Measurements from ENCODE around the gene BAG2.

The BAG2 gene

GRCh38 chr6:57174511-57174907, 2.4 kb downstream of the BAG2 start:
- no peak for DNase-seq

- no peak for DNase-seq
These were observed 5.6 kb downstream of the BAG2 start for GRCh38 chr6:57177545-57178265.

GRCh38 chr6:57180596-57180995, 8.5 kb downstream of the BAG2 start:
- no peak for DNase-seq

GRCh38 chr6:57182017-57182432, 9.9 kb downstream of the BAG2 start:
- DNase-seq: no peak

- no peak for DNase-seq
These were observed 11.2 kb downstream of the BAG2 start for GRCh38 chr6:57183336-57183735.

GRCh38 chr6:57190140-57190539, 18.0 kb downstream of the BAG2 start:
- DNase-seq: no peak

- no peak for DNase-seq
These were observed 21.1 kb downstream of the BAG2 start for GRCh38 chr6:57193177-57193576.

GRCh38 chr6:57195457-57195856, 23.3 kb downstream of the BAG2 start:
- no peak for DNase-seq

GRCh38 chr6:57198926-57199636, 27.0 kb downstream of the BAG2 start:
- DNase-seq: no peak

GRCh38 chr6:57201718-57202117, 29.6 kb downstream of the BAG2 start:
- no peak for DNase-seq

GRCh38 chr6:57205550-57206328, 33.6 kb downstream of the BAG2 start:
- DNase-seq: no peak

GRCh38 chr6:57207141-57207540, 35.0 kb downstream of the BAG2 start:
- no peak for DNase-seq

GRCh38 chr6:57207872-57208271, 35.7 kb downstream of the BAG2 start:
- no peak for DNase-seq

GRCh38 chr6:57209030-57209429, 36.9 kb downstream of the BAG2 start:
- no peak for DNase-seq

- DNase-seq: no peak
These were observed 37.9 kb downstream of the BAG2 start for GRCh38 chr6:57210060-57210459.

- DNase-seq: no peak
These were observed 43.1 kb downstream of the BAG2 start for GRCh38 chr6:57215260-57215659.

GRCh38 chr6:57216235-57217101, 44.3 kb downstream of the BAG2 start:
- no peak for DNase-seq

GRCh38 chr6:57217270-57217669, 45.1 kb downstream of the BAG2 start:
- no peak for DNase-seq

GRCh38 chr6:57220083-57220703, 48.1 kb downstream of the BAG2 start:
- no peak for DNase-seq

- peak; percentile 42 for DNase-seq
These were observed 49.2 kb downstream of the BAG2 start for GRCh38 chr6:57221191-57221935.
